ENCODE results near the gene MYL7. TPM values are rescaled to one million over a fixed set of nuclear protein-coding genes. Genes with fewer than 3 reads are reported as not detected.

Gene MYL7
- total and polyA plus RNA-seq, 9 of the 15 experiments (the other 6 are each of a cell fraction or from before 2014, with no cell fraction given): not detected

DNA sequence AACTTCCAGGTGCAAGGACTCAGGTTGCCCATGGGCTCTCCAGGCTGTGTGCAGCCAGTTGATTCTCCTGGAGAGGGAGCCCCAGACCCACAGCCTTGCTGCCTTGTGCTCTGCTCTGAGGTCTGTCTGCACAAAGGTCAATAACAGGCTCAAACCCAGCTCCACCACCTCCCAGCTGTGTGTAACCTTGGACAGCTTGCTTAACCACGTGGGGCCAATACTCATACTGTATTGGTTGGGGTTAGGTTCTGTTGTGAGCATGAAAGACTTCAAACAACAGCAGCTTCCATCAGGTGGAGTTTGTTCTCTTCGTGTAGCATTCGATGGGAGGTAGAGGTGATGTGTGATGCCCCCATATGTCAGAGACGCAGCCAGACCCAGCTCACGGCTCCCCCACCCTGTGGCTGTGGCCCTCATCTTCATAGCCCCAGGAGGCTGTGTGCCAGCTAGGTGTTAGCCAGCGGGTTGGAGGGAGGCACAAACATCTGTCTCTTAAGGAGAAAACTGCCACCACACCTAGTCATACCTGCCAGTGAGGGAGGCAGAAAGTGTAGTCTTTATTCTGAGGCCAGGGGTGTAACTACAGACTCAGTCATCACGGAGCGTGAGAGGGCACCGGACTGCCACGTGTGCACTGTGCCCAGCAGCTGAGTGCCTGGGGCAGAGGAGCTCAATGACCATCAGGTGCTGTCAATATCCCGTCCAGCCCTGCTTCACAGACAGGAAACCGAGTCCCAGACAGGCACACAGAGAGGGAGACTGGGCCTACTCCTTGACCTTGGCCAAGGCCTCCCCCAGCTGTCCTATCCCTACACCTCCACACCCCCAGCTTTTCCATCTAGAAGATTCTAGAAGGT, 9.7 kb downstream of the MYL7 start:
- Histone ChIP-seq H3K36me3 (ENCODE audit: control insufficient read depth, insufficient read depth, low read length) (no peaks in the 10 kb centered on the region), H4K20me1 (replicated peaks; ENCODE audit: control insufficient read depth, insufficient read depth, low read length) (no peaks in the 10 kb centered on the region), H3K4me3 (no peak overlapping the region), H2AFZ (ENCODE audit: low read depth, low read length) (0 out of 2 replicates have a peak overlapping the region, but pooled peaks have one; percentile 10), H3K79me2 (ENCODE audit: control insufficient read depth, insufficient read depth, low read length) (no peaks in the 10 kb centered on the region), H3K9me3 (replicated peaks; ENCODE audit: control insufficient read depth, insufficient read depth, low read depth, low read length) (no peaks in the 10 kb centered on the region), H3K9me1 (ENCODE audit: control insufficient read depth, insufficient read depth, low read length) (no peaks in the 10 kb centered on the region), H3K27me3 (ENCODE audit: control insufficient read depth in 2 of 2, insufficient read depth in 2 of 2, low read length in 2 of 2) (no peaks in the 10 kb centered on the region), H3K4me1 (replicated peaks in 1 of 2; ENCODE audit: control insufficient read depth in 2 of 2, insufficient read depth in 2 of 2, low read length in 2 of 2) (0 out of 5 replicates have a peak, but pooled peaks cover 0 to 4% of the 10 kb centered on the region in 2 experiments), H3K4me2 (ENCODE audit: insufficient read depth, low read length) (no peak overlapping the region), H3K9ac (ENCODE audit: insufficient read depth in 1 of 2, low read depth in 2 of 2, low read length in 2 of 2) (peak overlapping the region in 1 of 2 experiments; percentile 63; a peak in 2 of 4 replicates), H3K27ac (ENCODE audit: extremely low read depth, low read depth, low read length) (no peak overlapping the region)
- in situ Hi-C loops (cut with MboI): no loop called here
- 46% methylated on average over 12 of the region's 12 CpGs for WGBS (ENCODE audit: insufficient coverage, low coverage, missing lambda C conversion rate)
- intact Hi-C loops (cut with micrococcal nuclease): loop anchor here (1.0 kb wide), 1 partner anchor 65 kb away; no protein-coding TSS in a partner anchor
- peak; percentile 95 for ATAC-seq
- POLR2A ChIA-PET: interaction anchor here (0.9 to 1.3 kb wide), 3 partner anchors 9 to 32 kb away, joined by 3 to 5 read pairs (median 5); no protein-coding TSS in a partner anchor
- DNase-seq (ENCODE audit: extremely low read depth in 1 of 4, low spot score in 3 of 4): peak in 3 of 4 experiments; percentile 37 to 61 (median 49)
- CTCF ChIA-PET (ENCODE audit: low intra/inter-chr PET ratio): interaction anchor here (1.3 kb wide), 1 partner anchor 64 kb away, joined by 4 read pairs; no protein-coding TSS in a partner anchor
- peak; percentile 87 for FAIRE-seq
- no TSS peak for BruUV-seq (replicated peaks)
- TF ChIP-seq NR2C1 (IDR thresholded peaks at IDR 0.05) (no peak), NR2C1 (tag; IDR thresholded peaks at IDR 0.05) (0 out of 2 replicates have a peak, but pooled peaks have one; percentile 13), MAFF (IDR thresholded peaks at IDR 0.05; ENCODE audit: low read length) (no peak), HNRNPUL1 (IDR thresholded peaks at IDR 0.05; ENCODE audit: low read length) (no peak), NONO (IDR thresholded peaks at IDR 0.05; ENCODE audit: low read depth in 2 of 2, low read length in 1 of 2) (no peak), NELFE (IDR thresholded peaks at IDR 0.05; ENCODE audit: insufficient read depth, insufficient read length) (no peak), ZKSCAN1 (IDR thresholded peaks at IDR 0.05; ENCODE audit: low read depth, low read length) (no peak), NR2C2 (CRISPR knock-in tag; IDR thresholded peaks at IDR 0.05) (no peak), NR2C2 (tag; IDR thresholded peaks at IDR 0.05) (peak; percentile 28; the same call in 1 of the 2 replicates), FOXM1 (IDR thresholded peaks at IDR 0.05; ENCODE audit: low read depth) (no peak), FOXM1 (CRISPR knock-in tag; IDR thresholded peaks at IDR 0.05; ENCODE audit: low read depth) (no peak)
- TF ChIP-seq, protein P1, sequence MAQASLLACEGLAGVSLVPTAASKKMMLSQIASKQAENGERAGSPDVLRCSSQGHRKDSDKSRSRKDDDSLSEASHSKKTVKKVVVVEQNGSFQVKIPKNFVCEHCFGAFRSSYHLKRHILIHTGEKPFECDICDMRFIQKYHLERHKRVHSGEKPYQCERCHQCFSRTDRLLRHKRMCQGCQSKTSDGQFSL (CRISPR knock-in tag; IDR thresholded peaks at IDR 0.05): no peak
- TF ChIP-seq, protein P1 (tag; IDR thresholded peaks at IDR 0.05): no peak
- TF ChIP-seq, protein P2, sequence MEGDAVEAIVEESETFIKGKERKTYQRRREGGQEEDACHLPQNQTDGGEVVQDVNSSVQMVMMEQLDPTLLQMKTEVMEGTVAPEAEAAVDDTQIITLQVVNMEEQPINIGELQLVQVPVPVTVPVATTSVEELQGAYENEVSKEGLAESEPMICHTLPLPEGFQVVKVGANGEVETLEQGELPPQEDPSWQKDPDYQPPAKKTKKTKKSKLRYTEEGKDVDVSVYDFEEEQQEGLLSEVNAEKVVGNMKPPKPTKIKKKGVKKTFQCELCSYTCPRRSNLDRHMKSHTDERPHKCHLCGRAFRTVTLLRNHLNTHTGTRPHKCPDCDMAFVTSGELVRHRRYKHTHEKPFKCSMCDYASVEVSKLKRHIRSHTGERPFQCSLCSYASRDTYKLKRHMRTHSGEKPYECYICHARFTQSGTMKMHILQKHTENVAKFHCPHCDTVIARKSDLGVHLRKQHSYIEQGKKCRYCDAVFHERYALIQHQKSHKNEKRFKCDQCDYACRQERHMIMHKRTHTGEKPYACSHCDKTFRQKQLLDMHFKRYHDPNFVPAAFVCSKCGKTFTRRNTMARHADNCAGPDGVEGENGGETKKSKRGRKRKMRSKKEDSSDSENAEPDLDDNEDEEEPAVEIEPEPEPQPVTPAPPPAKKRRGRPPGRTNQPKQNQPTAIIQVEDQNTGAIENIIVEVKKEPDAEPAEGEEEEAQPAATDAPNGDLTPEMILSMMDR (IDR thresholded peaks at IDR 0.05 in 2 of 3, conservative IDR thresholded peaks at IDR 0.05 in 1 of 3; ENCODE audit: insufficient read depth in 2 of 3, low read depth in 1 of 3, low read length in 3 of 3): peak; percentile 69 to 76 (median 72)
- TF ChIP-seq, protein P3, sequence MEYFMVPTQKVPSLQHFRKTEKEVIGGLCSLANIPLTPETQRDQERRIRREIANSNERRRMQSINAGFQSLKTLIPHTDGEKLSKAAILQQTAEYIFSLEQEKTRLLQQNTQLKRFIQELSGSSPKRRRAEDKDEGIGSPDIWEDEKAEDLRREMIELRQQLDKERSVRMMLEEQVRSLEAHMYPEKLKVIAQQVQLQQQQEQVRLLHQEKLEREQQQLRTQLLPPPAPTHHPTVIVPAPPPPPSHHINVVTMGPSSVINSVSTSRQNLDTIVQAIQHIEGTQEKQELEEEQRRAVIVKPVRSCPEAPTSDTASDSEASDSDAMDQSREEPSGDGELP (CRISPR knock-in tag; IDR thresholded peaks at IDR 0.05; ENCODE audit: borderline replicate concordance): peak; percentile 69
- TF ChIP-seq, protein P4, sequence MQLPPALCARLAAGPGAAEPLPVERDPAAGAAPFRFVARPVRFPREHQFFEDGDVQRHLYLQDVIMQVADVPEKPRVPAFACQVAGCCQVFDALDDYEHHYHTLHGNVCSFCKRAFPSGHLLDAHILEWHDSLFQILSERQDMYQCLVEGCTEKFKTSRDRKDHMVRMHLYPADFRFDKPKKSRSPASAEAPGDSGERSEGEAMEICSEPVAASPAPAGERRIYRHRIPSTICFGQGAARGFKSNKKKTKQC (CRISPR knock-in tag; IDR thresholded peaks at IDR 0.05): no peak
